ENCODE results near the gene CETN1.

DNA sequence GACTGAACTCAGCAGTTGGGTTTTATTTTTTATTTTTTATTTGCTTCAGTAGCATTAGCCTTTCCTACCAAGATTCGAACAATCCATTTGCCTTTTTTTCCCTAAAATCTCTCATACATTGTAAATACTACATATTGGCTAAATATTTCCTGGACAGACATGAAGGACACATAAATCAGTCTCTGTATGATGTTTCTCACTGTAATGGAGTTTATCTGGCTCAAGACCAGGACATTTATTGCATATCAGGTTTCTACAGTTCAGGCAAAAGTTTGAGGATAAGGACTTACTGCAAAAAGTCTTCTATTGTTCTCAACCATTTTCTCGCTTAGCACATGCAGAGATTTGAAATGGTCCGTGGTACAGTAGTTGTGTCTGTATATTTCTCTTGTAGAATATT lies 19.9 kb downstream of the CETN1 start:
- TF ChIP-seq, protein P1, sequence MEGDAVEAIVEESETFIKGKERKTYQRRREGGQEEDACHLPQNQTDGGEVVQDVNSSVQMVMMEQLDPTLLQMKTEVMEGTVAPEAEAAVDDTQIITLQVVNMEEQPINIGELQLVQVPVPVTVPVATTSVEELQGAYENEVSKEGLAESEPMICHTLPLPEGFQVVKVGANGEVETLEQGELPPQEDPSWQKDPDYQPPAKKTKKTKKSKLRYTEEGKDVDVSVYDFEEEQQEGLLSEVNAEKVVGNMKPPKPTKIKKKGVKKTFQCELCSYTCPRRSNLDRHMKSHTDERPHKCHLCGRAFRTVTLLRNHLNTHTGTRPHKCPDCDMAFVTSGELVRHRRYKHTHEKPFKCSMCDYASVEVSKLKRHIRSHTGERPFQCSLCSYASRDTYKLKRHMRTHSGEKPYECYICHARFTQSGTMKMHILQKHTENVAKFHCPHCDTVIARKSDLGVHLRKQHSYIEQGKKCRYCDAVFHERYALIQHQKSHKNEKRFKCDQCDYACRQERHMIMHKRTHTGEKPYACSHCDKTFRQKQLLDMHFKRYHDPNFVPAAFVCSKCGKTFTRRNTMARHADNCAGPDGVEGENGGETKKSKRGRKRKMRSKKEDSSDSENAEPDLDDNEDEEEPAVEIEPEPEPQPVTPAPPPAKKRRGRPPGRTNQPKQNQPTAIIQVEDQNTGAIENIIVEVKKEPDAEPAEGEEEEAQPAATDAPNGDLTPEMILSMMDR (IDR thresholded peaks at IDR 0.05): no peak
- TF ChIP-seq POLR2A (IDR thresholded peaks at IDR 0.05): no peak

Measured in uterus (tissue), 2 donors.